ENCODE measurements around the gene SPOP. TPM values are rescaled to one million over a fixed set of nuclear protein-coding genes. Genes with fewer than 3 reads are reported as not detected.
A peak's percentile ranks its signal among the peaks of the same experiment; 100 is the strongest.

The SPOP gene
- total and polyA plus RNA-seq, 9 donors, result 44.5 to 87.3 (median 75.4) TPM

- intact Hi-C loops (cut with DNase I), result loop anchor here in 3 of 4 donors (5.0 to 10.0 kb wide), 3 partner anchors 33 to 276 kb away; no protein-coding TSS in a partner anchor
- H3K36me3 ChIP-seq, result no peaks in the 10 kb centered on the region
- H3K27me3 ChIP-seq, result no peaks in the 10 kb centered on the region
- H3K4me3 ChIP-seq, result no peak overlapping the region
- no peak for DNase-seq
- H3K4me1 ChIP-seq (ENCODE audit: insufficient read depth), result peaks cover 8% of the 10 kb centered on the region
- 89 to 93% (median 91%) methylated on average over 17 of the region's 17 CpGs for WGBS, 3 donors
- H3K27ac ChIP-seq, result no peak overlapping the region
- H3K9me3 ChIP-seq, result no peaks in the 10 kb centered on the region
- TF ChIP-seq POLR2A (IDR thresholded peaks at IDR 0.05) (no peak), EP300 (IDR thresholded peaks at IDR 0.05) (no peak), CTCF (IDR thresholded peaks at IDR 0.05) (no peak)
Measured at GRCh38 chr17:49578952-49579500, 98.9 kb downstream of the SPOP start.

DNA sequence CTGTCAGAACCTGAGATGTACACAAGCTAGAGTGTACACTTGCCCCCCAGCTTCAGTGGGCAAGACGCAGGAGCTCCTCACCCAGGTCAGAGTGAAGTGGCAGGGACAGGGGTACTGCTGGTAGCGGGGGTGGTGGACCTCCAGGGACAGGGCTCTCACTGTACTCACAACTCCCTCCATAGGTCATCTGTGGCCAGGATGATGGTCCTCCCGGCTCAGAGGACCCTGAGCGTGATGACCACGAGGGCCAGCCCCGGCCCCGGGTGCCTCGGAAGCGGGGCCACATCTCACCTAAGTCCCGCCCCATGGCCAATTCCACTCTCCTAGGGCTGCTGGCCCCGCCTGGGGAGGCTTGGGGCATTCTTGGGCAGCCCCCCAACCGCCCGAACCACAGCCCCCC is 99.5 kb downstream of the SPOP start:
- H3K4me3 ChIP-seq, result no peak overlapping the region
- H3K27ac ChIP-seq, result no peak overlapping the region
- H3K27me3 ChIP-seq, result no peaks in the 10 kb centered on the region
- no peak for TF ChIP-seq CTCF (IDR thresholded peaks at IDR 0.05)
- TF ChIP-seq POLR2A (IDR thresholded peaks at IDR 0.05), result no peak
- TF ChIP-seq EP300 (IDR thresholded peaks at IDR 0.05), result no peak
- no peaks in the 10 kb centered on the region for H3K9me3 ChIP-seq
- no peaks in the 10 kb centered on the region for H3K36me3 ChIP-seq
- peaks cover 8% of the 10 kb centered on the region for H3K4me1 ChIP-seq (ENCODE audit: insufficient read depth)
- intact Hi-C loops (cut with DNase I), result loop anchor here in 3 of 4 donors (5.0 to 10.0 kb wide), 3 partner anchors 34 to 276 kb away; no protein-coding TSS in a partner anchor
- 90 to 92% (median 91%) methylated on average over 11 to 13 of the region's 13 CpGs for WGBS, 3 donors
- DNase-seq, result no peak

DNA sequence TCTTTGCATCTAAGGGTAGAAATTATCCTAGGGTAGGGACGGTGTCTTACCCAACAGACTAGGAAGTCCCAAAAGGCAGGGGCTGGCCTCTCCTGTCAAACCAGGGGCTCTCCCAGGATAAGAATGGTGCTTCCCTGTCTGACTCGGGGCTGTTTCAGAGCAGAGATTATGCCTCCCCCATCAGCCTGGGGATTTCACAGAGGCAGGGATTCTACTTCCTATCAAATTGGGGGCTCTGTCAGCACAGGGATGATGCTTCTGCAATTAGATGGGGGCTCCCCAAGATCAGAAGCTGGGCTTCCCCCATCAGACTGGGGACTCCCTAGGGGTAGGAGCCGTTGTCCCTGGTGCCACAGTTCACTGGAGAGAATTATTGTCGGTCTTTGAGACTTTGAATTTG is 99.9 kb downstream of the SPOP start:
- Histone ChIP-seq H3K27me3 (no peaks in the 10 kb centered on the region), H3K9me3 (no peaks in the 10 kb centered on the region), H3K4me3 (no peak overlapping the region), H3K27ac (no peak overlapping the region), H3K4me1 (ENCODE audit: insufficient read depth) (peaks cover 8% of the 10 kb centered on the region), H3K36me3 (no peaks in the 10 kb centered on the region)
- DNase-seq, result no peak
- intact Hi-C loops (cut with DNase I), result loop anchor here in 3 of 4 donors (5.0 to 10.0 kb wide), 3 partner anchors 34 to 277 kb away; no protein-coding TSS in a partner anchor
- TF ChIP-seq CTCF (IDR thresholded peaks at IDR 0.05) (no peak), POLR2A (IDR thresholded peaks at IDR 0.05) (no peak), EP300 (IDR thresholded peaks at IDR 0.05) (no peak)
- 63 to 80% (median 75%) methylated on average over 4 of the region's 4 CpGs for WGBS, 3 donors

GRCh38 chr17:49577650-49577934 is 100.3 kb downstream of the SPOP start:
- intact Hi-C loops (cut with DNase I), result loop anchor here in 3 of 4 donors (5.0 to 10.0 kb wide), 3 partner anchors 35 to 277 kb away; no protein-coding TSS in a partner anchor
- H3K27ac ChIP-seq, result no peak overlapping the region
- peaks cover 8% of the 10 kb centered on the region for H3K4me1 ChIP-seq (ENCODE audit: insufficient read depth)
- no peaks in the 10 kb centered on the region for H3K27me3 ChIP-seq
- no peak for DNase-seq
- H3K9me3 ChIP-seq, result no peaks in the 10 kb centered on the region
- peak overlapping the region; percentile 71 for H3K4me3 ChIP-seq
- WGBS, 3 donors, result 32 to 40% (median 34%) methylated on average over 3 of the region's 3 CpGs
- TF ChIP-seq CTCF (IDR thresholded peaks at IDR 0.05), result no peak
- TF ChIP-seq POLR2A (IDR thresholded peaks at IDR 0.05), result no peak
- H3K36me3 ChIP-seq, result no peaks in the 10 kb centered on the region

Data from ovary (tissue), 9 donors.